ENCODE measurements around the gene BTAF1.

Gene BTAF1

DNA sequence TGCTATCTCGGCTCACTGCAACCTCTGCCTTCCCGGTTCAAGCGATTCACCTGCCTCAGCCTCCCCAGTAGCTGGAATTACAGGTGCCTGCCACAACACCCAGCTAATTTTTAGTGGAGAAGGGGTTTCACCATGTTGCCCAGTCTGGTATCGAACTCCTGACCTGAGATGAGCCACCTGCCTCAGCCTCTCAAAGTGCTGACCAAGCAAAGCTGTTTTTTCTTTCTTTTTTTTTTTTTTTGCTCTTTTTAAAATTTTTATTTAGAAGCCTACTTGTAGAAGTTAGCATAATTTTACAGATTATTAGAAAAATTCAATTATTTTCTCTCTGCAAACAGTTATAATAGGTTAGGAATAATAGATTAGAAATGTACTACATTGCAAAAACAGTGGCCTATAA, 13.1 kb upstream of the BTAF1 start:
- DNase-seq (ENCODE audit: low read depth), result no peak
- Histone ChIP-seq H3K4me1 (ENCODE audit: control insufficient read depth, insufficient read depth, low read length) (peaks cover 18% of the 10 kb centered on the region), H3K9ac (ENCODE audit: low read length) (no peak overlapping the region), H3K9me3 (ENCODE audit: control insufficient read depth, low read length) (no peaks in the 10 kb centered on the region), H3K36me3 (ENCODE audit: control insufficient read depth, insufficient read depth, low read length, severe bottlenecking) (no peaks in the 10 kb centered on the region), H3K4me3 (ENCODE audit: low read length) (no peak overlapping the region), H3K27me3 (replicated peaks; ENCODE audit: control insufficient read depth, insufficient read depth, low read length) (no peaks in the 10 kb centered on the region)

DNA sequence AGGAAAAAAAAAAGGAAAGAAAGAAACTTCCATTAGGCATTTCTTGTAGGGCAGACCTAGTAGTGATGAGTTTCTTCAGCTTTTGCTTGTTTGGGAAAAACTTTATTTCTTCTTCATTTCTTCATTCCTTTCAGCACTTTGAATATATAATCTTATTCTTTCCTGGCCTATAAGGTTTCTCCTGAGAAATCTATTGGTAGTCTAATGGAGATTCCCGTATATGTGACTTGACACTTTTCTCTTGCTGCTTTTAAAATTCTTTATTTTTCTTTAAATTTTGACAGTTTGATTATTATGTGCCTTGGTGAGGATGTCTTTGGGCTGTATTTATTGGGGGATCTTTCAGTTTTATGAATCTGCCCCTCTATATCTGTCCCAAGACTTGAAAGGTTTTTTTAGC, 3.9 kb upstream of the BTAF1 start:
- no peak for DNase-seq (ENCODE audit: low read depth)
- Histone ChIP-seq H3K36me3 (ENCODE audit: control insufficient read depth, insufficient read depth, low read length, severe bottlenecking) (no peaks in the 10 kb centered on the region), H3K9me3 (ENCODE audit: control insufficient read depth, low read length) (peaks cover 7% of the 10 kb centered on the region), H3K4me1 (ENCODE audit: control insufficient read depth, insufficient read depth, low read length) (peaks cover 4% of the 10 kb centered on the region), H3K9ac (ENCODE audit: low read length) (no peak overlapping the region), H3K4me3 (ENCODE audit: low read length) (no peak overlapping the region), H3K27me3 (replicated peaks; ENCODE audit: control insufficient read depth, insufficient read depth, low read length) (no peaks in the 10 kb centered on the region)

- Histone ChIP-seq H3K9ac (ENCODE audit: low read length) (peak overlapping the region; percentile 93), H3K4me1 (ENCODE audit: control insufficient read depth, insufficient read depth, low read length) (peaks cover 10% of the 10 kb centered on the region), H3K4me3 (ENCODE audit: low read length) (peak overlapping the region; percentile 93), H3K36me3 (ENCODE audit: control insufficient read depth, insufficient read depth, low read length, severe bottlenecking) (no peaks in the 10 kb centered on the region), H3K27me3 (replicated peaks; ENCODE audit: control insufficient read depth, insufficient read depth, low read length) (no peaks in the 10 kb centered on the region), H3K9me3 (ENCODE audit: control insufficient read depth, low read length) (peaks cover 4% of the 10 kb centered on the region)
- DNase-seq (ENCODE audit: low read depth), result peak; percentile 73
Observed at GRCh38 chr10:91924212-91925021, 847 bp downstream of the BTAF1 start.

GRCh38 chr10:91925022-91925320, 1.4 kb downstream of the BTAF1 start:
- Histone ChIP-seq H3K36me3 (ENCODE audit: control insufficient read depth, insufficient read depth, low read length, severe bottlenecking) (no peaks in the 10 kb centered on the region), H3K27me3 (replicated peaks; ENCODE audit: control insufficient read depth, insufficient read depth, low read length) (no peaks in the 10 kb centered on the region), H3K9ac (ENCODE audit: low read length) (peak overlapping the region; percentile 93), H3K4me3 (ENCODE audit: low read length) (peak overlapping the region; percentile 93), H3K4me1 (ENCODE audit: control insufficient read depth, insufficient read depth, low read length) (peaks cover 10% of the 10 kb centered on the region), H3K9me3 (ENCODE audit: control insufficient read depth, low read length) (no peaks in the 10 kb centered on the region)
- DNase-seq (ENCODE audit: low read depth), result peak; percentile 71

DNA sequence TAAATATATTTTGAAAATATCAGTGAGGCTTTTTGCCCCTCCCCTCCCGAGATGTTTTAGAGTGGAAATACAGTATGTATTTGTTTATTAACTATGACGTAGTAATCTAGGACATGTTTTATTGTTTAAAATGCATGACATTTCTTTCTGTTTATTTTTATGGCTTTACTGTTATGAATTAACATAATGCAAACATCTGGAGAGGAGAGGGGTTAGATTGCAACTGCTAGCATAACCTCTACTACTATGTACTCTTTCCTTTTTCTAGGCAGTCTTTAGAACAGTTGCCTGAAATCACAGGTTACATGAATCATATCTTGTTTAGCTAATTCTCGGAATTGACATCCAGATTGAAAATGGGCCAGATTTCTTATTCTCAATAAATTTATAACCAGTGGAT, 7.4 kb downstream of the BTAF1 start:
- Histone ChIP-seq H3K4me3 (ENCODE audit: low read length) (no peak overlapping the region), H3K9me3 (ENCODE audit: control insufficient read depth, low read length) (no peaks in the 10 kb centered on the region), H3K36me3 (ENCODE audit: control insufficient read depth, insufficient read depth, low read length, severe bottlenecking) (peaks cover 20% of the 10 kb centered on the region), H3K9ac (ENCODE audit: low read length) (no peak overlapping the region), H3K4me1 (ENCODE audit: control insufficient read depth, insufficient read depth, low read length) (no peaks in the 10 kb centered on the region), H3K27me3 (replicated peaks; ENCODE audit: control insufficient read depth, insufficient read depth, low read length) (no peaks in the 10 kb centered on the region)
- DNase-seq (ENCODE audit: low read depth), result peak; percentile 65

- Histone ChIP-seq H3K4me1 (ENCODE audit: control insufficient read depth, insufficient read depth, low read length) (no peaks in the 10 kb centered on the region), H3K27me3 (replicated peaks; ENCODE audit: control insufficient read depth, insufficient read depth, low read length) (no peaks in the 10 kb centered on the region), H3K4me3 (ENCODE audit: low read length) (no peak overlapping the region), H3K9me3 (ENCODE audit: control insufficient read depth, low read length) (no peaks in the 10 kb centered on the region), H3K36me3 (ENCODE audit: control insufficient read depth, insufficient read depth, low read length, severe bottlenecking) (peaks cover 28% of the 10 kb centered on the region), H3K9ac (ENCODE audit: low read length) (no peak overlapping the region)
- DNase-seq (ENCODE audit: low read depth), result peak; percentile 29
Observed at GRCh38 chr10:91931526-91932190, 8.1 kb downstream of the BTAF1 start.

GRCh38 chr10:91932737-91933136, 9.2 kb downstream of the BTAF1 start:
- DNase-seq (ENCODE audit: low read depth), result no peak
- Histone ChIP-seq H3K4me1 (ENCODE audit: control insufficient read depth, insufficient read depth, low read length) (no peaks in the 10 kb centered on the region), H3K9me3 (ENCODE audit: control insufficient read depth, low read length) (no peaks in the 10 kb centered on the region), H3K9ac (ENCODE audit: low read length) (no peak overlapping the region), H3K36me3 (ENCODE audit: control insufficient read depth, insufficient read depth, low read length, severe bottlenecking) (peaks cover 33% of the 10 kb centered on the region), H3K27me3 (replicated peaks; ENCODE audit: control insufficient read depth, insufficient read depth, low read length) (no peaks in the 10 kb centered on the region), H3K4me3 (ENCODE audit: low read length) (no peak overlapping the region)

DNA sequence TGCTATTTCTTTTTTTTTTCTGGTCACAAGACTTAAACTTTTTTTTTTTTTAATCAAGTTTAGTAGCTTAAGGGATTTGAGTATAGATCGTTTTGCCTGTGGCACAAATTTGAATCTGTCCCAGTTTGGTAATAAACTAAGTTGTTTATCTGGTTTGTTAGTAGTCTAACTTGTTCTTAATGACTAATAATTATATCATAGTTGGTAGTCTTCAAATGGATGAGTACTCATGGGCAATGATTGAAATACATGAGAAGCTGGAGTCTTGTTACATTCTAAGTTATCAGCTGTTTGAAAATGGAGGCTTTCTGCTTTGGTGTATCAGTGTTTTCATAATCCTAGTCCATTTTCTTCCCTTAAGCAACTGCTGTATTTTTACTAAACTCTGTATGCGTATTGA, 12.3 kb downstream of the BTAF1 start:
- Histone ChIP-seq H3K4me1 (ENCODE audit: control insufficient read depth, insufficient read depth, low read length) (no peaks in the 10 kb centered on the region), H3K27me3 (replicated peaks; ENCODE audit: control insufficient read depth, insufficient read depth, low read length) (no peaks in the 10 kb centered on the region), H3K36me3 (ENCODE audit: control insufficient read depth, insufficient read depth, low read length, severe bottlenecking) (peaks cover 36% of the 10 kb centered on the region), H3K9me3 (ENCODE audit: control insufficient read depth, low read length) (no peaks in the 10 kb centered on the region), H3K9ac (ENCODE audit: low read length) (no peak overlapping the region), H3K4me3 (ENCODE audit: low read length) (no peak overlapping the region)
- DNase-seq (ENCODE audit: low read depth), result no peak

GRCh38 chr10:91939653-91940052, 16.1 kb downstream of the BTAF1 start:
- DNase-seq (ENCODE audit: low read depth), result no peak
- Histone ChIP-seq H3K9ac (ENCODE audit: low read length) (no peak overlapping the region), H3K4me1 (ENCODE audit: control insufficient read depth, insufficient read depth, low read length) (no peaks in the 10 kb centered on the region), H3K27me3 (replicated peaks; ENCODE audit: control insufficient read depth, insufficient read depth, low read length) (no peaks in the 10 kb centered on the region), H3K36me3 (ENCODE audit: control insufficient read depth, insufficient read depth, low read length, severe bottlenecking) (peaks cover 50% of the 10 kb centered on the region), H3K4me3 (ENCODE audit: low read length) (no peak overlapping the region), H3K9me3 (ENCODE audit: control insufficient read depth, low read length) (no peaks in the 10 kb centered on the region)

- Histone ChIP-seq H3K27me3 (replicated peaks; ENCODE audit: control insufficient read depth, insufficient read depth, low read length) (no peaks in the 10 kb centered on the region), H3K4me3 (ENCODE audit: low read length) (no peak overlapping the region), H3K36me3 (ENCODE audit: control insufficient read depth, insufficient read depth, low read length, severe bottlenecking) (peaks cover 47% of the 10 kb centered on the region), H3K9ac (ENCODE audit: low read length) (no peak overlapping the region), H3K9me3 (ENCODE audit: control insufficient read depth, low read length) (no peaks in the 10 kb centered on the region), H3K4me1 (ENCODE audit: control insufficient read depth, insufficient read depth, low read length) (no peaks in the 10 kb centered on the region)
- no peak for DNase-seq (ENCODE audit: low read depth)
Observed at GRCh38 chr10:91941426-91941825, 17.9 kb downstream of the BTAF1 start.

DNA sequence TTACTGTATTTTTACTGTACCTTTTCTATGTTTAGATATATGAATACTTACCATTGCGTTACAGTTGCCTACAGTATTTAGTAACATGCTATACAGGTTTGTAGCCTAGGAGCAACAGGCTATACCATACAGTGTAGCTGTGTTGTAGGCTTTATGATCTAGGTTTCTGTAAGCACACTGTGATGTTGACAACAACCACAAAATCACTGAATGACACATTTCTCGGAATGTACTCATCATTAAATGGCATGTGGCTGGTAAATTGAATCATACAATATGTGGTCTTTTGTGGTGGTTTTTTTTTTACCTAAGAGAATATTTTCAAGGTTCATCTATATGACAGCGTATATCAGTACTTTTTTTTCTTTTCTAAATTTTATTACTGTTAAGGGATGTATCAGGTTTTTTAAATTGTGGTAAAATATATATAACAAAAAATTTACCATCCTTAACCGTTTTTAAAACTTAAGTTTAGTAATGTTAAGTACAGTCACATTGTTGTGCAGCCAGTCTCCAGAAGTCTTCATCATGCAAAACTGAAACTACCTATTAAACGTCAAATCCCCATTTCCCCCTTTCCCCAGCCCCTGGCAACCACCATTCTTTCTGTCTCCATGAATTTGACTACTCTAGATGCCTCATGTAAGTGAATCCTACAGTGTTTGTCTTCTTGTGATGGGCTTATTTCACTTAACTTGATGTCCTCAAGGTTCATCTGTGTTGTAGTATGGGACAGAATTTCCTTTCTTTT, 21.5 kb downstream of the BTAF1 start:
- no peaks in the 10 kb centered on the region for H3K27me3 ChIP-seq (replicated peaks; ENCODE audit: control insufficient read depth, insufficient read depth, low read length)
- H3K4me1 ChIP-seq (ENCODE audit: control insufficient read depth, insufficient read depth, low read length), result no peaks in the 10 kb centered on the region
- H3K9ac ChIP-seq (ENCODE audit: low read length), result no peak overlapping the region
- H3K9me3 ChIP-seq (ENCODE audit: control insufficient read depth, low read length), result no peaks in the 10 kb centered on the region
- DNase-seq (ENCODE audit: low read depth), result peak; percentile 13
- peaks cover 46% of the 10 kb centered on the region for H3K36me3 ChIP-seq (ENCODE audit: control insufficient read depth, insufficient read depth, low read length, severe bottlenecking)
- no peak overlapping the region for H3K4me3 ChIP-seq (ENCODE audit: low read length)

All from adipocyte (in vitro differentiated cells).